HG03521 (cell line): ENCODE results near the gene FLVCR1.
A peak's percentile ranks its signal among the peaks of the same experiment; 100 is the strongest.
"Not testable (repeated sequence)": the region's sequence is repeated elsewhere in the genome, so short reads cannot be mapped to it uniquely, and the experiment has no call there.

ENCODE experiments used
- ATAC-seq: cut with Tn5 transposase; IDR thresholded peaks from one replicate; pipeline ENCODE4 v1.9.1; 2021; ENCODE audit warnings: mild to moderate bottlenecking, moderate library complexity; ENCODE audit not compliant: unreplicated experiment

FLVCR1 gene

DNA sequence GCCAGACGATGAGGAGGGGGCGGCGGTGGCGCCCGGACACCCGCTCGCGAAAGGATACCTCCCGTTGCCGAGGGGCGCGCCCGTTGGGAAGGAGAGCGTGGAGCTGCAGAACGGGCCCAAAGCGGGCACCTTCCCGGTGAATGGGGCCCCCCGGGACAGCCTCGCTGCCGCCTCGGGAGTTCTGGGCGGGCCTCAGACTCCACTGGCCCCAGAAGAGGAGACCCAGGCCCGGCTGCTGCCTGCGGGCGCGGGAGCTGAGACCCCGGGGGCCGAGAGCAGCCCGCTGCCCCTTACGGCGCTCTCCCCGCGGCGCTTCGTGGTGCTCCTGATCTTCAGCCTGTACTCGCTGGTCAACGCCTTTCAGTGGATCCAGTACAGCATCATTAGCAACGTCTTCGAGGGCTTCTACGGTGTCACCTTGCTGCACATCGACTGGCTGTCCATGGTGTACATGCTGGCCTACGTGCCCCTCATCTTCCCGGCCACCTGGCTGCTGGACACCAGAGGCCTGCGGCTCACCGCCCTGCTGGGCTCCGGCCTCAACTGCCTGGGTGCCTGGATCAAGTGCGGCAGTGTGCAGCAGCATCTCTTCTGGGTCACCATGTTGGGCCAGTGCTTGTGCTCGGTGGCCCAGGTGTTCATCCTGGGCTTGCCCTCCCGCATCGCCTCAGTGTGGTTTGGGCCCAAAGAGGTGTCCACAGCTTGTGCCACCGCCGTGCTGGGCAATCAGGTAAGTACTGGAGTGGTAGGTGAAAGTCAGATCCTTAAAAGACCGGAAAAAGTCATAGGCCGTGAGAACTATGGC is 588 bp downstream of the FLVCR1 start:
- peak; percentile 13 for ATAC-seq

DNA sequence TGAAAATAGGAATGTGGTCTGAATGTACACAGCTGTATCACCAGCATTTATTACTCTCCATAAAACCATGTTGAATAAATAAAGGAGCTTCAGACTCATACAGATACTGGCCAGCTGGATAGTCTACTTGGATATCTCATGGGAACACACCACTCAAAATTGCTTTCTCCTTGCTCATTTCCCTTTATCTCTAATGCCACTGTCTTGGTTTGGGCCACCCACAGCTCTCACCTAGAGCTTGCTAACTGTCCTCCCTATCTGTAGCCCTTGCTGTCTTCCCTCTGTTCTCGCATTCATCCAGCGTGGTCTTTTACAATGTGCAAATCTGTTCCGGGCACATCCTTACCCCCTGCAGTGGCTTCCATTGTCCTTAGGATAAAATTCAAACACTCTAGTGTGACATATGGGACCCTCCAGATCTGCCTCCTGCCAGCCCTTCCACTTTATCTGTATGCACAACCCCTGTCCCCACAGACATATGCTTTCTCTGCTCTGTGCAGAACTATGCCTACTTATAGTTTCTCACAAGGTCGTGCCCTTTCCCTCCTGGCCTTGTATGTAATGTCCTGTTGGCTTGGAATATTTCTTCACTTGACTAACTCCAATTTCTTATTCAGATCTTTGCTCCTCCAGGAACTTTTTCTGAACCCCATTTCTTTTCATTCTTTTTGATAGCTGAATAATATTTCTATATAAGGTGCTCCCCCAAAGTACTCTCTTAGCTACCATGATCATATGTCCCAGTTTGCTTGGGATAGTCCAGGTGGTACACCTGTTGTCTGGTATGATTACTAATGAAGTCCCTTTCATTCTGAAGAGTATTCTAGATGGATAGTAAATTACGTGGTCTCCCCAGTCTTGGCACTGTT is 2.9 kb downstream of the FLVCR1 start:
- ATAC-seq: no peak

DNA sequence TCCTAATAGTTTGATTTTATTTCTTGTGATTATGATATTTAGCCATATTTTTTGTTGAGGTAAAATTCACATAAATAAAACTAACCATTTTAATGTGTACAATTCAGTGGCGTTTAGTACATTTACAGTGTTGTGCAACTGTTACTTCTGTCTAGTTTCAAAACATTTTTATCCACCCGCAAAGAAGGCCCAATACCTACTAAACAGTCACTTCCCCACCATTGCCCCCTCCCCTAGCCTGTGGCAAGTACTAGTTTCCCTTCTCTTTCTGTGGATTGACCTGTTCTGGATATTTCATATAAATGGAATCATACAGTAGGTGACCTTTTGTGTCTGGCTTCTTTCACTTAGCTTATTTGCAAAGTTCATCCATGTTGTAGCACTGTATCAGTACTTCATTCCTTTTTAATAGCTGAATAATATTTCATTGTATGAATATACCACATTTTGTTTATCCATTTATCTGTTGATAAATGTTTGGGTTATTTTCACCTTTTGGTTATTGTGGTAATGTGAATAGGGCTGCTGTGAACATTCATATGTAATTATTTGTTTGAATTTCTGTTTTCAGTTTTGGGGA is 4.1 kb downstream of the FLVCR1 start:
- no peak for ATAC-seq

DNA sequence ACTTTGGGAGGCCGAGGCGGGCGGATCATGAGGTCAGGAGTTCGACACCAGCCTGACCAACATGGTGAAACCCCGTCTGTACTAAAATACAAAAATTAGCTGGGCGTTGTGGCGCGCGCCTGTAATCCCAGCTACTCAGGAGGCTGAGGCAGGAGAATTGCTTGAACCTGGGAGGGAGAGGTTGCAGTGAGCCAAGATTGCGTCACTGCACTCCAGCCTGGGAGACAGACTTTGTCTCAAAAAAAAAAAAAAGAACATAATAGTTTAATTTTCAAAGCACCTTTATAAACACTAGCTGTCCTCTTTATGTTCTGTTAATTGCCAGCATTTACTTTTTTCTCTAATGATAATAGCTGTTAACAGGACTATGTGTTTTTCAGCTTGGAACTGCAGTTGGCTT is 5.3 kb downstream of the FLVCR1 start:
- not testable (repeated sequence) for ATAC-seq

DNA sequence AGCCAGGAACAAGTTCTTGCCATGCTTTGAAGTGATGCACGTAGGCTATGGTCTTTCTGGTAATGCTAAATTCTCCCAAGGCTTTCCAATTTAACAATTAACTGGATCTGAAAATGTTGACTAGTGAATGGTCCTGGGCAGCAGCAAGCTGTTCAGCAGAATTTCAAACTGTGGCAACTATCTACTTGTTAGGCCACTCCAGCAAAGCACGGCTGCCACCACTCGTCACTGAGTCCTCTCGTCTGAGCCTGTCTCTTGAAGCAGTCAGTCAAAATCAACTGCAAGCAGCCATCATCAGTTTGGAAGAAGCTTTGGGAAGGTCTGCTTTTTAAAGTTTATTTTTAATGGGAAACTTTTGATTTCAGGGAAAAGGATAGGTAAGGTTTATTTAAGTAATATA is 6.1 kb downstream of the FLVCR1 start:
- ATAC-seq: no peak

DNA sequence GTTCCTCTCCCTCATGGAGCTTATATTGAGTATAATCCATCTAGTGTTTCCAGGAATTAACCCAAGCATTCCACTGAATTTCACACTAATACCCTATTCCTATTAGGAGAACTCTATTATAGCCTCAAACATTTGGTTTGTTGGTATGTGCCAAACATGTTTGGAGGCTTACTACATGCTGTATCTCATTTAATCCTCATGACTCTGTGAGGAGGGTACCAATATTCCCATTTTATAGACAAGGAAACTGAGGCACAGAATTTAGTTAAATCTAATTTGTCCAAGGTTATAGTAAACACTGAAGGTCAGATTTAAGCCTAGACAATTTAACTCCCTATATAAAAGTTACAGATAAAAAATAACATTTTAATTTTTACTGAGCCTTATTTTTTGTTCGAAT is 9.1 kb downstream of the FLVCR1 start:
- ATAC-seq: no peak

DNA sequence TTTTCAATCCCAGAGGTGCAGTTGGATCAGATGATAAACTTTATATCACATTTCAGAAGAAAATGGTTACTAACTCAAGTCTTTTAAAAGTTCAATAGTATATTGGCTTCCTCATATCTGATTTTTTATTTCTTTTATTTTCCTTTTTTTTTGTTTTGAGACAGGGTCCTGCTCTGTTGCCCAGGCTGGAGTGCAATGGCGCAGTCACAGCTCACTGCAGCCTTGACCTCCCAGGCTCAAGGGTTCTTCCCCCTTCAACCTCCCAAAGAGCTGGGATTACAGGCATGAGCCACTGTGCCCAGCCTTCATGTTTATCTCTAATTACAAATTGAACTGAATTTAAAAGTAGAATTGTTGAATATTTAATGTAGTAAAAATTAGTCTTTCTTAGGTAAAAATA is 13.9 kb downstream of the FLVCR1 start:
- ATAC-seq: no peak

DNA sequence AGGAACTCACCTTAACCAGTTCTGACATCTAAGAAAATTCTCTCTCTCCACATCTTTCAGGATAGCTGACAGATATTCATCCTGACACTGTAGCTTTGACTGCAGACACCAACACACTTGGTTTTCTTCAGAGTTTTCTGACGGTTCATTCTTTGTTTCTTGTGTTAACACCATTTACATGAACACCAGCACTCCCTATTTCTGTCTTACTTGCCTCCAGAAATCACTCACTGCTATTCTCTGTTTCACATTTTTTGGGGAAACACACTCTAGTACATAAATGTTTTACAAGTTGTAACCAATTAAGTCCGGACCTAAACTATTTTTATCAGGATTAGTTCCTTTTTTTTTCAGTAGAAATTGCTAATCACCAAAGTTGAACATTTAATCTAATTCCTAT is 15.4 kb downstream of the FLVCR1 start:
- peak; percentile 60 for ATAC-seq

DNA sequence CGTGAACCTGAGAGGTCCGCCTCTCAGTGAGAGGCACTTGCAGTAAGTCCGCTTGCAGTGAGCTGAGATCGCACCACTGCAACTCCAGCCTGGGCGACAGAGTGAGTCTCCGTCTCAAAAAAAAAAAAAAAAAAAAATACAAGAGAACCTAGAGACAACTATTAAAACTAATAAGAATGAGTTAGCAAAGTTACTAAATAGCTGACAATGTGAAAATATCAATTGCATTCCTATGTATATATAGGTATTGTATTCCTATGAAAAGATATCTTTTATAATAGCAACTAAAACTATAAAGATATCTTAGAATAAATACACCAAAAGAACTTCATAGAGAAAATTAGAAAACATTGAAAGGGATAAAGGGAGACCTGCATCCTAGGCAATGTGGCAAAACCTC is 20.3 kb downstream of the FLVCR1 start:
- ATAC-seq: no peak

DNA sequence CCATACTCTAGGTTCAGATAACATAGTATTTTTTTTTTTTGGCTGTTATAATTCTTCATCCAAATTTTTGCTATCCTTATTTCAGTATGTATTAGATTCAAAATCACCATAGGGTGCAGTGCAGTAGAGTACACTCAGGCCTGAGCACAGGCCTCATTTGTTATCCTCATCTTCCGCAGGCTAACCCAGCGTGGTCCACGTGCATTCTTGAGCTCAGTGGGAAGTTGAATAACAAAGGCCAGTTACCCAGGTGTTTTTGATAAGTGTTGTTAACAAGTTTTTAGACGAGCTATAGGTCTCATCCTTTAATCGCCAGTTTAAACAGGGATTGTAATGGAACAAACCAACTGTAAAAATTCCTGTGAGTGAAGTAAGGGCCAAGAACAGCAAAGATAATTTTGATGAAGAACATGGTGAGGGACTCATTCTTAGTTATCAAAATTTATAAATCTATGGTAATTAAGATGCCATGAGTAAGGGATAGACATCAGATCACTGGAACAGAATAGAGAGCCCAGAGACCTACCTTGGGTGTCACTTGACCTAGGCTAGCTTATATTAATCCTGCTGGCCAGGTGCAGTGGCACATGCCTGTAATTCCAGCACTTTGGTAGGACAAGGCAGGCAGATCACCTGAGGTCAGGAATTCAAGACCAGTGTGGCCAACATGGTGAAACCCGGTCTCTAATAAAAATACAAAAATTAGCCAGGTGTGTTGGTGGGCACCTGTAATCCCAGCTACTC is 22.0 kb downstream of the FLVCR1 start:
- ATAC-seq: no peak

DNA sequence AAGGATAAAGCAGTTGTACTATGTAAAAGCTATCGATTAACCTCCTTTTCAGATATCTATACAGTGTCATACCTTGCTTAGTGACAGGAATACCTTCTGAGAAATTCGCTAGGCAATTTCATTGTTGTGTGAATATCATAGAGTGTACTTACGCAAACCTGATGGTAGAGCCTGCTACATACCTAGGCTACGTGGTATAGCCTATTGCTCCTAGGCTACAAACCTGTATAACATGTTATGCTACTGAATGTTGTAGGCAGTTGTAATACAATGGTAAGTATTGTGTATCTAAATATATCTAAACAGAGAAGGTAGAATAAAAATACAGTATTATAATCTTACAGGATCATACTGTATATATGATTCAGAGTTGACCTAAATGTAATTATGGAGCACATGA is 26.5 kb downstream of the FLVCR1 start:
- ATAC-seq: no peak

DNA sequence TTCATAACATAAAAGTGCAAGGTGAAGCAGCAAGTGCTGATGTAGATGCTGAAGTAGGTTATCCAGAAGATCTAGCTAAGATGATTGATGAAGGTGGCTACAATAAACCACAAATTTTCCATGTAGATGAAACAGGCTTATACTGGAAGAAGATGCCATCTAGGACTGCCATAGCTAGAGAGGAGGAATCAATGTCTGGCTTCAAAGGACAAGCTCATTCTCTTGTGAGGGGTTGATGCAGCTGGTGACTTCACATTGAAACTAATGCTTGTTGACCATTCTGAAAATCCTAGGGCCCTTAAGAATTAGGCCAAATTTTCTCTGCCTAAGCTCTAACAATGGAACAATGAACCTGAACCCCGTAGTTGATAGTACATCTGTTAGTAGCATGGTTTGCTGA is 34.0 kb downstream of the FLVCR1 start:
- no peak for ATAC-seq

DNA sequence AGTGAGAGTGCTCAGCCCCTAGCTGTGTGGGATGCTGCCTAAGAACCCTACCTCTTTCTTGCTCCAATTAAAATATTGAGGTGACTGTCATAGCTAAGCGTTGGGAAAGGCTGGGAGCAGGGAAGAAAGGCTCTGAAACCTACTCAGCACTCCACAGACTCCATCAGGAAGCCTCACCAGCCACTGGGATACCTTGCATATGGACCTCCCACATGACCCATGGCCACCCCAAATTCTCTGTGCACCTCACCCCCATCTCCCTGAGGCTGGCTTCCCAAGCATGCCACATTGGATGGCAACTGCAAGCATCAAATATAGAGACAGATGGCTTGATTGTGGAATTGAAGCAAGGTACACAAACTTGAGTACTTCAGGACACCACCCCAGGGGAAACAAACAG is 41.8 kb downstream of the FLVCR1 start:
- no peak for ATAC-seq

DNA sequence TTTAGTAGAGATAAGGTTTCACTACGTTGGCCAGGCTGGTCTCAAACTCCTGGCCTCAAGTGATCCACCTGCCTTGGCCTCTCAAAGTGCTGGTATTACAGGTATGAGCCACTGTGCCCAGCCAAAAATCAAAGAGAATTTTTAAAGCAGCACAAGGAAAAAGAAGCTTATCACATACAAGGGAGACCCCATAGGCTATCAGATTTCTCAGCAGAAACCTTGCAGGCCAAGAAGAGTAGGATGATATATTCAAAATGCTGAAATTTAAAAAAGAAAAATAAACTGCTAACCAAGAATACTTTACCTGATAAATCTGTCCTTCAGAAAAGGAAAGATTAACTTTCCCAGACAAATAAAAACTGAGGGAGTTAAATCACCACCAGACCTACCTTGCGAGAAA is 43.2 kb downstream of the FLVCR1 start:
- no peak for ATAC-seq

DNA sequence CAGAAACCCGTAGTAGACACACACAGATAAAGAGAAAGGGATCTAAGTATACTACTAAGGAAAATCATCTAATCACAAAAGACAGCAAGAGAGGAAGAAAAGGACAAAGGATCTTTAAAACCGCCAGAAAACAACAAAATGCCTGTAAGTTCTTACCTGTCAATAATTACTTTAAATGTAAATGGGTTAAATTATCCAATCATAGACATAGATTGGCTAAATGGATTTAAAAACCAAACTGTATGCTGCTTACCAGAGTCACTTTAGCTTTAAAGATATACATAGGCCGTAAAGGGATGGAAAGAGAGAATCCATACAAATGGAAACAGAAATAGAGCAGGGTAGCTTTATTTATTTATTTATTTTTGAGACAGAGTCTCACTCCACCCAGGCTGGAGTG is 44.0 kb downstream of the FLVCR1 start:
- no peak for ATAC-seq

DNA sequence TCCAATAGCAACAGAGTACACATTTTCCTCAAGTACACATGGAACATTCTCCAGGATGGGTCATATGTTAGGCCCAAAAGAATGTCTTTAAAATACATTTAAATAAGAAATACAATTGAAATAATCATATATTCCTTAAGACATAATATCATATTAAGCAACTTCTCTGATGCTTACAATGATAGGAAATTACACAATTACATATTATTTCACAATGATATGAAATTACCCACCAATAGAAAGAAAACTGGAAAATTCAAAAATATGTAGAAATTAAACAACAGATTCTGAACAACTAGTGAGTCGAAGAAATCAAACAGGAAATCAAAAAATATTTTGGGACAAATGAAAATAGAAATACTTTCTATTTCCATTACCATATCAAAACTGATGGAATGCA is 45.6 kb downstream of the FLVCR1 start:
- no peak for ATAC-seq

DNA sequence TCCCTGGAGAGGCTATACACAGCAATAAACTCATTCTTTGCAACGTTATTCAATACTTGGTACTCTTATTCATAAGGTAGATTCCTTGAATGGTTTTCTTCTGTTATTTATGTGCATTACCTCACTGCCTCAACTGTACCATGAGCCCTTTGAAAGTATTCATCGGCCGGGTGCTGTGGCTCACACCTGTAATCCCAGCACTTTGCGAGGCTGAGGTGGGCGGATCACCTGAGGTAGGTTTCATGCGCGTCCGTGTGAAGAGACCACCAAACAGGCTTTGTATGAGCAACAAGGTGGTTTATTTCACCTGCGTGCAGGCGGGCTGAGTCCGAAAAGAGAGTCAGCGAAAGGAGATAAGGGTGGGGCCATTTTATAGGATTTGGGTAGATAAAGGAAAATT is 50.0 kb downstream of the FLVCR1 start:
- not testable (repeated sequence) for ATAC-seq

DNA sequence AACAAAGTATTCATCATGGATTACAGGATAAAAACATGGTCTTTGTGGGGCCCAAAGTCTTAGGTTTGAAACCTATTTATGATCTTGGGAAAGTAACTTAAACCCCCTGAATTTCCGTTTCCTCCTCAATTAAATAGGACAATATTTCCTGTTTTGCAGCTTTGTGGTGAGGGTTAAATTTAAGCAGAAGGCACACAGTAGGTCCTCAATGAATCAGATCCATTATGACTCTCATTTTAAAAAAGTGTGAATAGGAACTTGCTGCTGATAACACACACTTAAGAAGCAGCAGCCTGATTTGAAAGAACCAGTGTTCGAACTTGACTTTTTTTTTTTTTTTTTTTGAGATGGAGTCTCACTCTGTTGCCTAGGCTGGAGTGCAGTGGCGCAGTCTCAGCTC is 50.9 kb downstream of the FLVCR1 start:
- ATAC-seq: no peak

DNA sequence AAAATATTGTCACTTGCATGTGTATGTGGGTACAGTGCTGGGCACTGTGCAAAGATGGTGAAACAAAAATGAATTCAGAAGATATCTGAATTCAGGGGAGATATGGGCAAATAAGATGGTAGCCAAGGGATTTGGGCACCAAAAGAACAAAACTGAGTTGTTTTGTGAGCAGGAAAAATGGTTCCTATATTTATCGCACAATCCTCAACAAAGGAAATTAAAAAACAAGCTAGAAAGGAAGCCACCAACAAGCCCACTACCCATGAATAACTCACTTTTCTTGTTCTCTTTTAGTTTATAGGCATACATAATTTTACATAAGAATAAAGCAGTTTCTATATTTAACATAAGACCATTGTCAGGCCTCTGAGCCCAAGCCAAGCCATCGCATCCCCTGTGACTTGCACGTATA is 51.6 kb downstream of the FLVCR1 start:
- ATAC-seq: no peak

DNA sequence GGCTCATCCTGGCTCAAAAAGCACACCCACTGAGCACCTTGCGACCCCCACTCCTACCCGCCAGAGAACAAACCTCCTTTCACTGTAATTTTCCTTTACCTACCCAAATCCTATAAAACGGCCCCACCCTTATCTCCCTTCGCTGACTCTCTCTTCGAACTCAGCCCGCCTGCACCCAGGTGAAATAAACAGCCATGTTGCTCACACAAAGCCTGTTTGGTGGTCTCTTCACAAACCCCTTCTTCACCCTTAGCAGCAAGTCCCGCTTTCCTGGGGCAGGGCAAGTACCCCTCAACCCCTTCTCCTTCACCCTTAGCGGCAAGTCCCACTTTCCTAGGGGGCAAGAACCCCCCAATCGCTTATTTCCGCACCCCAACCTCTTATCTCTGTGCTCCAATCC is 52.1 kb downstream of the FLVCR1 start:
- not testable (repeated sequence) for ATAC-seq

DNA sequence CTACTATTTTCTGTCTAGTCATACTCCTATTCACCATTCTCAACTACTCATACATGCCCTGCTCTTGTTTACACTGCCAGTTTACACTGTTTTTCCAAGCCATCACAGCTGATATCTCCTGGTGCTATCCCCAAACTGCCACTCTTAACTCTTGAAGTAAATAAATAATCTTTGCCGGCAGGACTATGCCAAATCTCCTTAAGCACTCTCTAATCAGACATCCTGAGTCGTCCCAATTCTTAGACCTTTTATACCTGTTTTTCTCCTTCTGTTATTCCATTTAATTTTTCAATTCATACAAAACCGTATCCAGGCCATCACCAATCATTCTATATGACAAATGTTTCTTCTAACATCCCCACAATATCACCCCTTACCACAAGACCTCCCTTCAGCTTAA is 55.6 kb downstream of the FLVCR1 start:
- not testable (repeated sequence) for ATAC-seq
